Skin epidermis (tissue), 12 donors: ENCODE data around the gene CRTC3.
"Not testable (repeated sequence)": the region's sequence is repeated elsewhere in the genome, so short reads cannot be mapped to it uniquely, and the experiment has no call there.

ENCODE experiments used
- H3K27ac ChIP-seq, 21 experiments: fragments of 200-600 bp; sonication (generic) in 11 of 21; one replicate each; pipeline ENCODE4 v1.5.0; 2020; ENCODE audit warnings: mild to moderate bottlenecking in 3 of 21, inconsistent platforms in 2 of 21, moderate library complexity in 2 of 21
- H3K4me3 ChIP-seq, 7 experiments: fragments of 200-600 bp; sonication (generic) in 2 of 7; one replicate each; pipeline ENCODE4 v1.5.0; 2020; ENCODE audit warnings: inconsistent platforms in 2 of 7, mild to moderate bottlenecking in 2 of 7, moderate library complexity in 1 of 7

CRTC3 gene, protein sequence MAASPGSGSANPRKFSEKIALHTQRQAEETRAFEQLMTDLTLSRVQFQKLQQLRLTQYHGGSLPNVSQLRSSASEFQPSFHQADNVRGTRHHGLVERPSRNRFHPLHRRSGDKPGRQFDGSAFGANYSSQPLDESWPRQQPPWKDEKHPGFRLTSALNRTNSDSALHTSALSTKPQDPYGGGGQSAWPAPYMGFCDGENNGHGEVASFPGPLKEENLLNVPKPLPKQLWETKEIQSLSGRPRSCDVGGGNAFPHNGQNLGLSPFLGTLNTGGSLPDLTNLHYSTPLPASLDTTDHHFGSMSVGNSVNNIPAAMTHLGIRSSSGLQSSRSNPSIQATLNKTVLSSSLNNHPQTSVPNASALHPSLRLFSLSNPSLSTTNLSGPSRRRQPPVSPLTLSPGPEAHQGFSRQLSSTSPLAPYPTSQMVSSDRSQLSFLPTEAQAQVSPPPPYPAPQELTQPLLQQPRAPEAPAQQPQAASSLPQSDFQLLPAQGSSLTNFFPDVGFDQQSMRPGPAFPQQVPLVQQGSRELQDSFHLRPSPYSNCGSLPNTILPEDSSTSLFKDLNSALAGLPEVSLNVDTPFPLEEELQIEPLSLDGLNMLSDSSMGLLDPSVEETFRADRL

GRCh38 chr15:90529371-90530249, at the start of gene CRTC3:
CRTC3 (plus strand) TSS chr15:90529923; CDS start chr15:90530072, 149 bp downstream.
- H3K4me3 ChIP-seq: peak within 1 kb of the TSS; percentile 65 to 94 (median 80)

GRCh38 chr15:90481023-90481422, 48.7 kb upstream of the CRTC3 start:
- Histone ChIP-seq H3K4me3 (no peak overlapping the region), H3K27ac (peak overlapping the region in 1 of 21 experiments; percentile 43)

More at GRCh38 chr15:90529371-90530249, at the start of gene CRTC3:
- peak within 1 kb of the TSS; percentile 78 to 96 (median 92) for H3K27ac ChIP-seq

- H3K4me3 ChIP-seq: no peak overlapping the region
- H3K27ac ChIP-seq: peak overlapping the region in 1 of 21 experiments; percentile 14
Observed at GRCh38 chr15:90482124-90483011, 47.4 kb upstream of the CRTC3 start.

DNA sequence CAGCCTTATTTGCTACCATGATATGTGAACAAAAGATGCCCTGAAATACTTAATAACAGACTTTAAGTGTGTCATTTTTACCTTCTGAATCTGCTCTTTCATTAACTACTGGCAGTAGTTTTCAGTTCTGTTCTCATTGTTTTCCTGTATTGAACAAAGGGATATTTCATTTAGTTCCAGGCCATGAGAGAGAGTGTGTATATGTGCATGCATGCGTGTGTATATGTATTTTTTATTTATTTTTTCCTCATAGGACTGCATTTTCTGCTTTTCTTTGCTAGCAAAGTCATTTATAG, 46.8 kb upstream of the CRTC3 start:
- Histone ChIP-seq H3K4me3 (no peak overlapping the region), H3K27ac (no peak overlapping the region)

DNA sequence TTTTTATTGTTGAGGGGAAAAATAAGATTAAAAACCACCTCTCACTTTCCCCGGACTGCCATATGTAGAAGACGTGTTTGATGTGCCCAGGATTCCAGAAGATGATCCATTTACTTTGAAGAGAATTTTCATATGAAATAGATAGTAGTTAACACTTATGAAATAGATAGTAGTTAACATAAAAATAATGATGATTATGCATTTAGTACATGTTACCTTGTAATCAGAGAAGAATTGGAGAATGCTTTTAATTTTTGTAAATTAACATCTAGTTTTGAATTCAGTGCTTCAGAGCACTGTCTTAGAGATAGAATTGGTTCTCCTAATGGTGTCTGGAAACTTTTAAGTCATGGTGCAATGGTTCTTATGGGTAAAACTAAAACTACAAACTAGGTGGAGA, 46.1 kb upstream of the CRTC3 start:
- Histone ChIP-seq H3K27ac (no peak overlapping the region), H3K4me3 (no peak overlapping the region)

DNA sequence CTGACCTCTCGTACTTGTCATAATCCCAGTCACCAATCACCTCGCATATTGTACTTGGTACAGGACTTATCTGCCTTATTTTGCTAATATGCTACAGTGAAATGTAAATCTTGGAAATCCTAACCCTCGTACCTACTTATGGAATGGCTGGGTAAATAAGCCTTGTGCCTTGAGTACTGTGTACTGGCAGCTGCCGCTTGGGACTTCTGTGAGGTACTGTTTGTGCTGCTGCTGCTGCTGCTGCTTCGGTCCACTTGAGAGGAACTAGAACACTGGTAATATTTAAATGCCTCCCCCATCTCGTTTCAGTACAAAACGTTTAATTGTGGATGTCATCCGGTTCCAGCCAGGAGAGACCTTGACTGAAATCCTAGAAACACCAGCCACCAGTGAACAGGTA, 42.5 kb upstream of the CRTC3 start:
- Histone ChIP-seq H3K4me3 (no peak overlapping the region), H3K27ac (no peak overlapping the region)

- Histone ChIP-seq H3K4me3 (no peak overlapping the region), H3K27ac (no peak overlapping the region)
Observed at GRCh38 chr15:90489514-90489913, 40.2 kb upstream of the CRTC3 start.

- no peak overlapping the region for H3K27ac ChIP-seq
Observed at GRCh38 chr15:90489944-90490343, 39.8 kb upstream of the CRTC3 start.

GRCh38 chr15:90493647-90494046, 36.1 kb upstream of the CRTC3 start:
- no peak overlapping the region for H3K4me3 ChIP-seq
- H3K27ac ChIP-seq: peak overlapping the region in 1 of 21 experiments; percentile 18

More at GRCh38 chr15:90489944-90490343, 39.8 kb upstream of the CRTC3 start:
- no peak overlapping the region for H3K4me3 ChIP-seq

GRCh38 chr15:90495067-90495466, 34.7 kb upstream of the CRTC3 start:
- no peak overlapping the region for H3K27ac ChIP-seq
- H3K4me3 ChIP-seq: no peak overlapping the region

DNA sequence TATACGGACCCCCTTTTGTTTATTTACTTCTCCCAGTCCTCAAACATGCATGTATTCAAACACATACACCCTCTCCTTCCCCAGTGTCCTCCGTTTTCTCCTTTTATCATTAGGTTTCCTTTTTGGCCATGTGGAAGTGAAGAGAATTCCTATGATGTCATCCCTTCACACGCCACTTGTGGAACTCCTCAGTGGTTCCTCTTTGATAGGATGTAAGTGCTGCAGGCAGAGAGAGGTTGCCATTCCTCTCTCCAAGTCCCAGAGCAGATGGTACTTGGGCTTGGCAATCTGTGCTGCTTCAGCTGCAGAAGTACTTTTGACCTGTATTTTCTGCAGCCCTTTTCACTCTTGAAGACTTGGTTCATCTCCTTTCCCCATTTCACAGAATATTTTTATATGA, 32.9 kb upstream of the CRTC3 start:
- Histone ChIP-seq H3K4me3 (no peak overlapping the region), H3K27ac (no peak overlapping the region)

GRCh38 chr15:90497376-90497775, 32.3 kb upstream of the CRTC3 start:
- H3K27ac ChIP-seq: peak overlapping the region in 1 of 21 experiments; percentile 30

GRCh38 chr15:90497912-90498311, 31.8 kb upstream of the CRTC3 start:
- Histone ChIP-seq H3K4me3 (no peak overlapping the region), H3K27ac (peak overlapping the region in 1 of 21 experiments; percentile 30)

More at GRCh38 chr15:90497376-90497775, 32.3 kb upstream of the CRTC3 start:
- no peak overlapping the region for H3K4me3 ChIP-seq

GRCh38 chr15:90500171-90500570, 29.6 kb upstream of the CRTC3 start:
- H3K27ac ChIP-seq: peak overlapping the region in 1 of 21 experiments; percentile 20
- H3K4me3 ChIP-seq: no peak overlapping the region

DNA sequence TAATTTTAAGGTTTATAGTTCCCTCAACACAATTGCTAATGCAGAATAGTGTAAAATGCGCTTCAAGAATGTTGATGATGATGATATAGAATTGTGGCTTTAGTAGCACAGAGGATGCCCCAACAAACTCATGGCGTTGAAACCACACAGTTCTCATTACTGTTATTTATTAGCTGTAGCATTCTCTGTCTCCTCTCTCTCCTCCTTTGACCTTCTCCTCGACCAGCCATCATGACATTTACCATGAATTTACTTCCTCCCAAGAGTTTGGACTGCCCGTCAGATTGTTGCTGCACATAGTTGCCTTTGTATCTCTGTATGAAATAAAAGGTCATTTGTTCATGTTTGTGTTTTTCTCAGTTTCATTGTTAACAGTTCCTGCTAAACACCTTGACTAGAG, 27.8 kb upstream of the CRTC3 start:
- no peak overlapping the region for H3K27ac ChIP-seq

GRCh38 chr15:90510781-90511180, 18.9 kb upstream of the CRTC3 start:
- not testable (repeated sequence) for H3K27ac ChIP-seq

More for the DNA sequence above, 27.8 kb upstream of the CRTC3 start:
- H3K4me3 ChIP-seq: no peak overlapping the region

GRCh38 chr15:90511211-90511618, 18.5 kb upstream of the CRTC3 start:
- not testable (repeated sequence) for H3K27ac ChIP-seq, H3K4me3 ChIP-seq

More at GRCh38 chr15:90510781-90511180, 18.9 kb upstream of the CRTC3 start:
- H3K4me3 ChIP-seq: not testable (repeated sequence)

DNA sequence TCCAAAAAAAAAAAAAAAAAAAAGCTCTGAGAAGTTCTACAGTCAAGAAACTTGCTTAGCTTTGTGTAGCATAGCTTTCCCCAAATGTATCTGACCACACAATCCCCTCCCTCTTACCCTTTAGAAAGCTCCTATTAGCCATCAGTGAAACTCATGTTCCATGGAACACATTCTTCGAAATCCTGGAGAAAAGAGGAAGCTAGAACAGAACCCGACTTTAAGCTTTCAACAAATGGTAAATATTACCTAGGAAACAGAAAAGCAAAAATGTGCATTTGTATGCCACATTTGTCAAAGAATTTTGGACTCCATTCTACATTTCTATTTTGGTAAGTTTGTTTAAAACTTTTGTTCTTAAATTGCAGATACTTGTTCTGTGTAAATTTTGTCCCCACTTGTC, 17.4 kb upstream of the CRTC3 start:
- Histone ChIP-seq H3K4me3 (no peak overlapping the region), H3K27ac (no peak overlapping the region)

DNA sequence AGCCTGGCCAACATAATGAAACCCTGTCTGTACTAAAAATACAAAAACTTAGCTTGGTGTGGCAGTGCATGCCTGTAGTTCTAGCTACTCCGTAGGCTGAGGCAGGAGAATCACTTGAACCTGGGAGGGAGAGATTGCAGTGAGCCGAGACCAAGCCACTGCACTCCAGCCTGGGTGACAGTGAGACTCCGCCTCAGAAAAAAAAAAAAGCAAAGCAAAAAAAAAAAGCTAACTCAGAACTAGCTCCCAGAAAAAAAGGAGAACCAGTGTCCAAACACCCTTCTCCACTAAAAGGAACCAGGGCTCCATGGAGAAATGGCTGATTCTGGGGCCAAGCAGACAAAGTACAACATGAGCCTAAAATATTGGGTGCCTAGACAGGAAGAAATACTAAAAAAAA, 16.7 kb upstream of the CRTC3 start:
- no peak overlapping the region for H3K27ac ChIP-seq
- no peak overlapping the region for H3K4me3 ChIP-seq
